IPS-15b (cell line): ENCODE results near the gene GUCA2A.

Source experiments
- H3K27me3 ChIP-seq: one replicate; pipeline ENCODE4 v1.6.1; 2013; ENCODE audit warnings: low read length; ENCODE audit not compliant: control insufficient read depth, insufficient read depth
- H3K36me3 ChIP-seq: one replicate; pipeline ENCODE4 v1.6.1; 2013; ENCODE audit warnings: low read length; ENCODE audit not compliant: control insufficient read depth, insufficient read depth
- H3K4me1 ChIP-seq: one replicate; pipeline ENCODE4 v1.6.1; 2013; ENCODE audit warnings: mild to moderate bottlenecking, low read length; ENCODE audit not compliant: control insufficient read depth, insufficient read depth
- H3K4me3 ChIP-seq: one replicate; pipeline ENCODE4 v1.5.1; 2013; ENCODE audit warnings: low read depth, low read length
- H3K9ac ChIP-seq: one replicate; pipeline ENCODE4 v1.6.1; 2013; ENCODE audit warnings: low read depth, mild to moderate bottlenecking, low read length
- H3K9me3 ChIP-seq: one replicate; pipeline ENCODE4 v1.6.1; 2013; ENCODE audit warnings: mild to moderate bottlenecking, low read length; ENCODE audit not compliant: control insufficient read depth, insufficient read depth

The GUCA2A gene

GRCh38 chr1:42114229-42114628, 50.3 kb downstream of the GUCA2A start:
- Histone ChIP-seq H3K9me3 (no peaks in the 10 kb centered on the region), H3K27me3 (no peaks in the 10 kb centered on the region), H3K36me3 (no peaks in the 10 kb centered on the region), H3K4me3 (no peak overlapping the region), H3K4me1 (no peaks in the 10 kb centered on the region), H3K9ac (no peak overlapping the region)
